Gastroesophageal sphincter (tissue), 4 donors: ENCODE results near the gene AQP6. TPM values are rescaled to one million over a fixed set of nuclear protein-coding genes. Genes with fewer than 3 reads are reported as not detected.
A peak's percentile ranks its signal among the peaks of the same experiment; 100 is the strongest.

Experiments used
- ATAC-seq: fragments of 150-250 bp; one replicate; pipeline ENCODE4 v1.9.1; 2016; ENCODE audit warnings: mild to moderate bottlenecking, moderate library complexity
- H3K27ac ChIP-seq, 4 donors: fragments of 200-600 bp; sonication (generic) in 3 of 4; 1 replicate in 3 of 4; 2 replicates in 1 of 4; pipeline ENCODE4 v1.5.1; 2016 to 2019
- H3K27me3 ChIP-seq: fragments of 200-600 bp; sonication (generic); one replicate; pipeline ENCODE4 v1.5.1; 2019
- H3K36me3 ChIP-seq, 2 donors: fragments of 200-600 bp; sonication (generic); one replicate each; pipeline ENCODE4 v1.5.1; 2019; ENCODE audit warnings: control low read depth in 1 of 2
- H3K4me1 ChIP-seq, 3 donors: fragments of 200-600 bp; sonication (generic); 1 replicate in 2 of 3; 2 replicates in 1 of 3; pipeline ENCODE4 v1.5.1; 2016 to 2019; ENCODE audit warnings: control low read depth in 2 of 3
- H3K4me3 ChIP-seq, 2 donors: fragments of 200-600 bp; sonication (generic); one replicate each; pipeline ENCODE4 v1.5.1; 2019; ENCODE audit warnings: mild to moderate bottlenecking in 1 of 2, moderate library complexity in 1 of 2
- H3K9me3 ChIP-seq, 3 donors: fragments of 200-600 bp; sonication (generic); one replicate each; pipeline ENCODE4 v1.5.1; 2017 to 2019; ENCODE audit warnings: control low read depth in 2 of 3
- EP300 ChIP-seq: sonication (generic); formaldehyde crosslinking; IDR thresholded peaks from one replicate; pipeline ENCODE4 v1.6.1; 2017; ENCODE audit warnings: antibody characterized with exemption, mild to moderate bottlenecking
- POLR2A ChIP-seq, 2 donors: fragments of 450-650 bp; IDR thresholded peaks; one replicate each; pipeline ENCODE4 v1.6.1; 2017; ENCODE audit warnings: antibody characterized with exemption in 2 of 2, mild to moderate bottlenecking in 2 of 2, moderate library complexity in 1 of 2
- POLR2AphosphoS5 ChIP-seq: sonication (generic); formaldehyde crosslinking; IDR thresholded peaks from one replicate; pipeline ENCODE4 v1.6.1; 2017; ENCODE audit warnings: antibody characterized with exemption
- WGBS, 2 donors: methylation state at CpG; one replicate each; pipeline ENCODE4 v1.1.5; 2018; ENCODE audit warnings: low coverage in 1 of 2; 5-methylcytosine and 5-hydroxymethylcytosine counted together
- total RNA-seq, 4 donors: library from RNA; depleted of rRNA; stranded (reverse); fragments of >200 nt; gene quantifications; one replicate each; pipeline ENCODE4 v1.1.0, GENCODE V29; 2016
- TF ChIP-seq, protein P1 (sequence below), 4 experiments: fragments of 200-600 bp in 2 of 4; fragments of 450-650 bp in 2 of 4; sonication (generic) in 1 of 4; IDR thresholded peaks; one replicate each; pipeline ENCODE4 v1.5.1; 2017 to 2019; ENCODE audit warnings: antibody characterized with exemption in 4 of 4, mild to moderate bottlenecking in 2 of 4, moderate library complexity in 2 of 4

Gene AQP6
- total RNA-seq, 4 donors from 2014 or later, result not detected

DNA sequence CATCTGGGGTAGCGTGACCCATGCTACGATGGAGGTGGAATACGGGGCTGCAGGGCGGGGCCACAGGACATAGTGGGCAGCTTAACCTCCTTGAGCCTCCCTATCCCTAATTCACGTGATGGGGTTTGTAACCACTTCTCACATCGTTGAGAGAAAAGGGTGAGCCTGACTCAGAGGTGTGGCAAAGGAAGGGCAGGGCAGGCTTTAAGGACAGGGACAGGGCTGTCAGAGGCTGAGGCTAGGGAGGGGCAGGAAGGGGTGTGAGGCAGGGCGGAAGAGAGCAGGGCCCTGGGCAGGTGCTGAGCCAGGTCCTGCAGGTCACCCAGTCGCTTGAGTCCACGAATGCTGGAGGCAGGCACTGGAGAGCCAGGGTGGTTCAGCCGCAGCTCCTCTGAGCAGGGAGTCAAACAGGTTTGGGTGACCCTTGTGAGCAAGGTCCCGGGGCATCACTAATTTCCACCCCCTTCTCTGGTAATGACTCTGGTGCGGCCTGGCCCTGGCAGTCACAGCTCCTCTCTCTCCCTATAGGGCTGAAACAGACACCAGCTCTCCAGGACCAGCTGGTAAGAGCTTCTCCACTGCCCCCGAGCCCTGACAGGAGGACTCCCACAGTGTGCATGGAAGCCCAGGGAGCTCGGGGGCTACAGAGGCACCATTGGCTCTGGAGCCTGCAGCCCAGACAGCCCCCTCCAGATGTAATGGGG, 29.7 kb upstream of the AQP6 start:
- Histone ChIP-seq H3K27ac (no peak overlapping the region), H3K36me3 (no peaks in the 10 kb centered on the region), H3K9me3 (no peaks in the 10 kb centered on the region), H3K4me1 (peaks cover 0 to 11% (median 0%) of the 10 kb centered on the region in 3 donors), H3K4me3 (no peak overlapping the region), H3K27me3 (no peaks in the 10 kb centered on the region)
- no peak for ATAC-seq
- TF ChIP-seq POLR2A (IDR thresholded peaks at IDR 0.05) (no peak), POLR2AphosphoS5 (no peak)
- WGBS, 2 donors, result 74 to 82% methylated on average over 9 to 10 of the region's 14 CpGs

- Histone ChIP-seq H3K36me3 (no peaks in the 10 kb centered on the region), H3K4me1 (peaks cover 0 to 11% (median 0%) of the 10 kb centered on the region in 3 donors), H3K4me3 (no peak overlapping the region), H3K27ac (no peak overlapping the region), H3K27me3 (no peaks in the 10 kb centered on the region), H3K9me3 (no peaks in the 10 kb centered on the region)
- whole genome bisulfite sequencing, 2 donors, result 100% methylated on average over 1 of the region's 1 CpG
- no peak for ATAC-seq
- TF ChIP-seq POLR2AphosphoS5, result no peak
- TF ChIP-seq POLR2A (IDR thresholded peaks at IDR 0.05), result no peak
- TF ChIP-seq, protein P1, sequence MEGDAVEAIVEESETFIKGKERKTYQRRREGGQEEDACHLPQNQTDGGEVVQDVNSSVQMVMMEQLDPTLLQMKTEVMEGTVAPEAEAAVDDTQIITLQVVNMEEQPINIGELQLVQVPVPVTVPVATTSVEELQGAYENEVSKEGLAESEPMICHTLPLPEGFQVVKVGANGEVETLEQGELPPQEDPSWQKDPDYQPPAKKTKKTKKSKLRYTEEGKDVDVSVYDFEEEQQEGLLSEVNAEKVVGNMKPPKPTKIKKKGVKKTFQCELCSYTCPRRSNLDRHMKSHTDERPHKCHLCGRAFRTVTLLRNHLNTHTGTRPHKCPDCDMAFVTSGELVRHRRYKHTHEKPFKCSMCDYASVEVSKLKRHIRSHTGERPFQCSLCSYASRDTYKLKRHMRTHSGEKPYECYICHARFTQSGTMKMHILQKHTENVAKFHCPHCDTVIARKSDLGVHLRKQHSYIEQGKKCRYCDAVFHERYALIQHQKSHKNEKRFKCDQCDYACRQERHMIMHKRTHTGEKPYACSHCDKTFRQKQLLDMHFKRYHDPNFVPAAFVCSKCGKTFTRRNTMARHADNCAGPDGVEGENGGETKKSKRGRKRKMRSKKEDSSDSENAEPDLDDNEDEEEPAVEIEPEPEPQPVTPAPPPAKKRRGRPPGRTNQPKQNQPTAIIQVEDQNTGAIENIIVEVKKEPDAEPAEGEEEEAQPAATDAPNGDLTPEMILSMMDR (IDR thresholded peaks at IDR 0.05), result no peak
- TF ChIP-seq EP300, result no peak
Observed at GRCh38 chr12:49943625-49943960, 29.2 kb upstream of the AQP6 start.

GRCh38 chr12:49944046-49944445, 28.7 kb upstream of the AQP6 start:
- Histone ChIP-seq H3K27ac (no peak overlapping the region), H3K9me3 (no peaks in the 10 kb centered on the region), H3K27me3 (no peaks in the 10 kb centered on the region), H3K4me3 (no peak overlapping the region), H3K36me3 (no peaks in the 10 kb centered on the region), H3K4me1 (peaks cover 0 to 11% (median 0%) of the 10 kb centered on the region in 3 donors)
- no peak for ATAC-seq
- no peak for TF ChIP-seq POLR2AphosphoS5
- TF ChIP-seq, protein P1 (IDR thresholded peaks at IDR 0.05), result no peak
- TF ChIP-seq POLR2A (IDR thresholded peaks at IDR 0.05), result no peak
- TF ChIP-seq EP300, result no peak
- WGBS, 2 donors, result 85 to 100% methylated on average over 1 to 4 of the region's 5 CpGs

GRCh38 chr12:49944718-49945117, 28.0 kb upstream of the AQP6 start:
- TF ChIP-seq POLR2A (IDR thresholded peaks at IDR 0.05) (no peak), POLR2AphosphoS5 (no peak), EP300 (no peak)
- TF ChIP-seq, protein P1 (IDR thresholded peaks at IDR 0.05), result no peak
- no peaks in the 10 kb centered on the region for H3K9me3 ChIP-seq
- no peaks in the 10 kb centered on the region for H3K36me3 ChIP-seq
- no peak overlapping the region for H3K4me3 ChIP-seq
- 83 to 100% methylated on average over 3 of the region's 3 CpGs for WGBS, 2 donors
- H3K27me3 ChIP-seq, result no peaks in the 10 kb centered on the region
- no peak for ATAC-seq
- peak overlapping the region in 1 of 4 donors; percentile 17 for H3K27ac ChIP-seq
- peaks cover 0 to 11% (median 0%) of the 10 kb centered on the region in 3 donors for H3K4me1 ChIP-seq

DNA sequence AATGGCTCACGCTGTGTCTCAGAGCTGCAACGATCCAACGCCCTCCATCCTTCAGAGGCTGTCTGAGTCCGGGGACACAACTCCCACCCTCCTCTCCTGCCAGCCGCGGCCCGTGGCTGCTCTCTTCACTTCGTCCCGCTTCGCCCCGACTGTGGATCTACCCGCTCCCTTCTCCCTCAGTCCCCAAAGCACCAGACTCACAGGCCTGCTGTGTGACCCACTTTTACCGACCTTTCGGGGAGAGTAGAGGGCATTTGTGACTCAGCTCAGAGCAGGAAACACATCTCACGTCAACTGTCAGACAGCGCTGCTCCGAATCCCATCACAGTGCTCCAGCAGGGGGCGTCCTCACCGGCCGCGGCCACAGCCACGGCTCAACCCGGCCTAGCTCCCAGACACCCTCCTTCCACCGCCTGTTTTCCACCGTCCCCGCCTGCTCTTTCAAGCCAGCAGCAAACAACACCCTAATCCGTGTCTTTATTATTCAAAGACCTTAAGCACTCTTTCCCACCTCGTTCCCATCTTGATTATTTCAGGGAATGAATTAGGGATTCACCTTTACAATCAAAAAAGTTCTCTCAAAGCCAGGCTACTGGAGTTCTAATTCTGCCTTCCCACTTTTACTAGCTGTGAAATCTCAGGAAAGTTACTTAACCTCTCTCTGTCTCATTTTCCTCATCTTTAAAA, 27.2 kb upstream of the AQP6 start:
- 7 to 9% methylated on average over 8 to 22 of the region's 28 CpGs for WGBS, 2 donors
- peaks cover 0 to 11% (median 0%) of the 10 kb centered on the region in 3 donors for H3K4me1 ChIP-seq
- TF ChIP-seq EP300 (no peak), POLR2AphosphoS5 (peak; percentile 42), POLR2A (IDR thresholded peaks at IDR 0.05) (no peak)
- TF ChIP-seq, protein P1 (IDR thresholded peaks at IDR 0.05), result peak in 3 of 4 experiments; percentile 68 to 88 (median 74)
- peak; percentile 97 for ATAC-seq
- no peaks in the 10 kb centered on the region for H3K9me3 ChIP-seq
- H3K4me3 ChIP-seq, result peak overlapping the region in 1 of 2 donors; percentile 26
- H3K27me3 ChIP-seq, result peaks cover under 1% of the 10 kb centered on the region
- H3K36me3 ChIP-seq, result no peaks in the 10 kb centered on the region
- peak overlapping the region in 2 of 4 donors; percentile 52 to 53 for H3K27ac ChIP-seq
